ENCODE measurements around the gene CD200R1L. TPM values are rescaled to one million over a fixed set of nuclear protein-coding genes. Genes with fewer than 3 reads are reported as not detected.

Gene CD200R1L
- total RNA-seq, 4 donors from 2014 or later = not detected

DNA sequence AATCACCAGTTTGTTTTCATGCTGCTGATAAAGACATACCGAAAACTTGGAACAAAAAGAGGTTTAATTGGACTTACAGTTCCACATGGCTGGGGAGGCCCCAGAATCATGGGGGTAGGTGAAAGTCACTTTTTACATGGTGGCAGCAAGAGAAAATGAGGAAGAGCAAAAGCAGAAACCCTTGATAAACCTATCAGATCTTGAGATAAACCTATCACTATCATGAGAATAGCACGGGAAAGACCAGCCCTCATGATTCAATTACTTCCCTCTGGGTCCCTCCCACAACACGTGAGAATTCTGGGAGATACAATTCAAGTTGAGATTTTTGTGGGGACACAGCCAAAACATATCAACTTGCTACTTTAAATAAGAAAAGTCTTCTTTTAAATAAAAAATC is 28.9 kb downstream of the CD200R1L start:
- Histone ChIP-seq H3K27ac (no peak overlapping the region), H3K9me3 (no peaks in the 10 kb centered on the region), H3K27me3 (no peaks in the 10 kb centered on the region), H3K4me1 (peaks cover 0 to 4% of the 10 kb centered on the region in 2 donors), H3K4me3 (no peak overlapping the region), H3K36me3 (no peaks in the 10 kb centered on the region)
- in situ Hi-C loops (cut with MboI; ENCODE audit: low sequenced_read_pairs in 4 of 4) (loop anchor here in 1 of 4 donors (10.0 kb wide), 1 partner anchor 173 kb away; the partner anchor contains the start of gene CCDC80), intact Hi-C loops (cut with DNase I; ENCODE audit: low total_unique reads) (no loop called here)
- no peak for ATAC-seq
- DNase-seq = no peak
- TF ChIP-seq, protein P1, sequence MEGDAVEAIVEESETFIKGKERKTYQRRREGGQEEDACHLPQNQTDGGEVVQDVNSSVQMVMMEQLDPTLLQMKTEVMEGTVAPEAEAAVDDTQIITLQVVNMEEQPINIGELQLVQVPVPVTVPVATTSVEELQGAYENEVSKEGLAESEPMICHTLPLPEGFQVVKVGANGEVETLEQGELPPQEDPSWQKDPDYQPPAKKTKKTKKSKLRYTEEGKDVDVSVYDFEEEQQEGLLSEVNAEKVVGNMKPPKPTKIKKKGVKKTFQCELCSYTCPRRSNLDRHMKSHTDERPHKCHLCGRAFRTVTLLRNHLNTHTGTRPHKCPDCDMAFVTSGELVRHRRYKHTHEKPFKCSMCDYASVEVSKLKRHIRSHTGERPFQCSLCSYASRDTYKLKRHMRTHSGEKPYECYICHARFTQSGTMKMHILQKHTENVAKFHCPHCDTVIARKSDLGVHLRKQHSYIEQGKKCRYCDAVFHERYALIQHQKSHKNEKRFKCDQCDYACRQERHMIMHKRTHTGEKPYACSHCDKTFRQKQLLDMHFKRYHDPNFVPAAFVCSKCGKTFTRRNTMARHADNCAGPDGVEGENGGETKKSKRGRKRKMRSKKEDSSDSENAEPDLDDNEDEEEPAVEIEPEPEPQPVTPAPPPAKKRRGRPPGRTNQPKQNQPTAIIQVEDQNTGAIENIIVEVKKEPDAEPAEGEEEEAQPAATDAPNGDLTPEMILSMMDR (IDR thresholded peaks at IDR 0.05 in 4 of 5, conservative IDR thresholded peaks at IDR 0.05 in 1 of 5) = no peak
- TF ChIP-seq POLR2A (IDR thresholded peaks at IDR 0.05) = no peak

DNA sequence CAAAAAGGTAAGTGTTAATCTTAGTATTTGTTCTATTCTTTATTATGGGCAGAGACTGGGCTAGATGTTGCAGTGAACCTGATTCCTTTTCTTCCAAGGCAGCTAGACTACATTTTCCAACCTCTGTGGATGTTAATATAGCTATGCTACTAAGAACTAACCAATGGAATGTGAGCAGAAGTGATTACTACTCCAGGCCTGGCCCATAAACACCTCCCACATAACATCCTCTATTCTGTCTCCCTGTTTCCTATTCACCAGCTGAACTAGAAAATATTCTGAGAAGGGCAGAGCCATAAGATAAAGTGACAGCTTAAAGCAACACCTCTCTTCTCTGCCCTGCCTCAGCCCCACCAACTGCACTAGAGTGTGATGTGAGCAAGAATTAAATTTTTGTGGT is 29.4 kb downstream of the CD200R1L start:
- DNase-seq (no peak), ATAC-seq (no peak)
- Histone ChIP-seq H3K36me3 (no peaks in the 10 kb centered on the region), H3K4me1 (peaks cover 0 to 4% of the 10 kb centered on the region in 2 donors), H3K4me3 (no peak overlapping the region), H3K27ac (no peak overlapping the region), H3K27me3 (no peaks in the 10 kb centered on the region), H3K9me3 (no peaks in the 10 kb centered on the region)
- intact Hi-C loops (cut with DNase I; ENCODE audit: low total_unique reads) (no loop called here), in situ Hi-C loops (cut with MboI; ENCODE audit: low sequenced_read_pairs in 4 of 4) (loop anchor here in 1 of 4 donors (10.0 kb wide), 1 partner anchor 172 kb away; the partner anchor contains the start of gene CCDC80)
- TF ChIP-seq, protein P1 (IDR thresholded peaks at IDR 0.05 in 4 of 5, conservative IDR thresholded peaks at IDR 0.05 in 1 of 5) = no peak
- no peak for TF ChIP-seq POLR2A (IDR thresholded peaks at IDR 0.05)

DNA sequence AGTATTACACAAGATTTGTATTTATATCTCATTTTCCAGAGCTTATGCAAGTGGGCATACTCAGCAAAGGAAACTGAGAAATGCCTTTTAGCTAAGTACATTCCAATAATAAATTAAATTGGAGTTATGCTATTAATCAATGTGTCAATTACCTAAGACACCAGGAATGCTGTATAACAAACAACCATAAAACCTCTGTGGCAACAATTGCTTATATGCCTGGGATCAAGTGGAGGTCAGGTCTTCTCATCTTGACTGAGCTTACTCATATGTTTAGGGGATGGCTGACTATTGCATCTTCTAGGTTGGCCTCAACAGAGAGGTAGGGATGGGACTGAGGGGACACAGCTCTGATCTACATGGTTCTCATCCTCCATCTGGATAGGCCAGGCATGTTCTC is 30.7 kb downstream of the CD200R1L start:
- Histone ChIP-seq H3K36me3 (no peaks in the 10 kb centered on the region), H3K9me3 (no peaks in the 10 kb centered on the region), H3K27me3 (no peaks in the 10 kb centered on the region), H3K4me3 (no peak overlapping the region), H3K4me1 (peaks cover 0 to 4% of the 10 kb centered on the region in 2 donors), H3K27ac (no peak overlapping the region)
- no peak for TF ChIP-seq POLR2A (IDR thresholded peaks at IDR 0.05)
- TF ChIP-seq, protein P1 (IDR thresholded peaks at IDR 0.05 in 4 of 5, conservative IDR thresholded peaks at IDR 0.05 in 1 of 5) = no peak
- ATAC-seq (no peak), DNase-seq (no peak)
- intact Hi-C loops (cut with DNase I; ENCODE audit: low total_unique reads) = no loop called here
- in situ Hi-C loops (cut with MboI; ENCODE audit: low sequenced_read_pairs in 4 of 4) = loop anchor here in 1 of 4 donors (10.0 kb wide), 1 partner anchor 171 kb away; the partner anchor contains the start of gene CCDC80

DNA sequence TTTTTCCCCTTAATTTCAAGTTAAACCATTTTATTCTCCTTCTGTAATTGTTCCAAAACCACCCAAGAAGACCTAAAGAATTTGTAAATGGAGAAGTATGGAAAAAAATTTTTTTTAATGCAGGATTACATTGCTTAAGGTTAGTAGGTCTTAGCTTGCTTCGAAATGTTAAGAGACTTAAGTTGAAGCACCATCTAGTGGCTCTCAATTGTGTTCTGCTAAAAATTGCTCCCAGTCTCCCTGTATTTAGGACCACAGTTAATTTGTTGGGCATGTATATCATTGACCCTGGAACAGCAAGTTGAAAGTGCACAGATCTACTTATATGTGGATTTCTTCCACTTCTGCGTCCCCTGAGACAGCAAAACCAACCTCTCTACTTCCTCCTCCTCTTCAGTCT is 32.4 kb downstream of the CD200R1L start:
- DNase-seq (no peak), ATAC-seq (no peak)
- H3K4me1 ChIP-seq = peaks cover 0 to 4% of the 10 kb centered on the region in 2 donors
- TF ChIP-seq POLR2A (IDR thresholded peaks at IDR 0.05) = no peak
- TF ChIP-seq, protein P1 (IDR thresholded peaks at IDR 0.05 in 4 of 5, conservative IDR thresholded peaks at IDR 0.05 in 1 of 5) = peak in 1 of 5 experiments; percentile 18
- H3K27ac ChIP-seq = no peak overlapping the region
- H3K4me3 ChIP-seq = no peak overlapping the region
- H3K9me3 ChIP-seq = no peaks in the 10 kb centered on the region
- H3K36me3 ChIP-seq = no peaks in the 10 kb centered on the region
- in situ Hi-C loops (cut with MboI; ENCODE audit: low sequenced_read_pairs in 4 of 4) = loop anchor here in 3 of 4 donors (5.0 to 10.0 kb wide), 2 partner anchors 169 to 172 kb away; partner anchors contain the start of gene CCDC80 (in 3 of the 3)
- no peaks in the 10 kb centered on the region for H3K27me3 ChIP-seq
- intact Hi-C loops (cut with DNase I; ENCODE audit: low total_unique reads) = loop anchor here (1.0 kb wide), 1 partner anchor 171 kb away; no protein-coding TSS in a partner anchor
